ENCODE measurements around the gene ATG16L2. TPM values are rescaled to one million over a fixed set of nuclear protein-coding genes. Genes with fewer than 3 reads are reported as not detected.

The ATG16L2 gene
- 2.7 and 8.5 TPM in 2 replicates for total RNA-seq (ENCODE audit: low replicate concordance)

GRCh38 chr11:72814286-72815109, at the start of gene ATG16L2:
Gene ATG16L2, plus strand, starts transcription at chr11:72814411. Its CDS starts 35 bp downstream, at chr11:72814446.

GRCh38 chr11:72793425-72794367, 20.5 kb upstream of the ATG16L2 start, which contains the start of gene STARD10:
Gene STARD10, minus strand, starts transcription at chr11:72794047. Its CDS starts 12,866 bp downstream, at chr11:72781181.

Other genes starting within 250 kb of the ATG16L2 start
- 2.0 and 2.6 TPM in 2 replicates for gene PDE2A, start 140.0 kb upstream of the ATG16L2 start, total RNA-seq (ENCODE audit: low replicate concordance)
- 74.3 and 220 TPM in 2 replicates for gene ARAP1, start 62.0 kb upstream of the ATG16L2 start, total RNA-seq (ENCODE audit: low replicate concordance)
- 24.8 and 68.2 TPM in 2 replicates for gene STARD10, start 20.4 kb upstream of the ATG16L2 start, total RNA-seq (ENCODE audit: low replicate concordance)

Measured in smooth muscle cell of the coronary artery (primary cell).